Esophagus muscularis mucosa (tissue), 4 donors: ENCODE data around the gene POLR2B.

Source experiments
- CTCF ChIP-seq, 3 experiments: fragments of 200-600 bp in 2 of 3; fragments of 450-650 bp in 1 of 3; sonication (generic) in 2 of 3; IDR thresholded peaks; one replicate each; pipeline ENCODE4 v1.5.1; 2017 to 2019; ENCODE audit warnings: antibody characterized with exemption in 3 of 3, mild to moderate bottlenecking in 2 of 3, moderate library complexity in 1 of 3
- EP300 ChIP-seq: sonication (generic); formaldehyde crosslinking; IDR thresholded peaks from one replicate; pipeline ENCODE4 v1.6.1; 2017; ENCODE audit warnings: antibody characterized with exemption
- POLR2A ChIP-seq: fragments of 450-650 bp; IDR thresholded peaks from one replicate; pipeline ENCODE4 v1.6.1; 2017; ENCODE audit warnings: antibody characterized with exemption, moderate library complexity, mild to moderate bottlenecking, low read depth
- POLR2AphosphoS5 ChIP-seq, 2 donors: sonication (generic); formaldehyde crosslinking; IDR thresholded peaks; one replicate each; pipeline ENCODE4 v1.6.1; 2017; ENCODE audit warnings: antibody characterized with exemption in 2 of 2

DNA sequence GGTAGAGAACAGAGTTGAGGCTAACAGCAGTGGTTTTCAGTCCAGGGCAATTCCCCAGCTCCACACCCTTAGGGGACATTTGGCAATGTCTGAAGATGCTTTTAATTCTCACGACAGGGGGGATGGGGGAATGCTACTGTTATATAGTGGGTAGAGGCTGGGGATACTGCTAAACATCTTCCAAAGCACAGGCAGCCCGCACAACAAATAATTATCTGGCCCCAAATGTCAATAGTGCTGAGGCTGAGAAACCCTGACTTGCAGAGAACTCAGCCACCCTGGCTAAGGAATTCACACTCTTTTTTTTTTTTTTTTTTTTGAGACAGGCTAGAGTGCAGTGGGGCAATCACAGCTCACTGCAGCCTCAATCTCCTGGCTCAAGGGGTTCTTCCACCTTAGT, 60.6 kb downstream of the POLR2B start:
- TF ChIP-seq POLR2AphosphoS5 (IDR thresholded peaks at IDR 0.05) = no peak
- TF ChIP-seq CTCF (IDR thresholded peaks at IDR 0.05) = no peak
- no peak for TF ChIP-seq POLR2A
- TF ChIP-seq EP300 = no peak
